ENCODE results near the gene DENND2A. TPM values are rescaled to one million over a fixed set of nuclear protein-coding genes. Genes with fewer than 3 reads are reported as not detected.

Gene DENND2A
- total RNA-seq, 1 experiment from 2014 or later, result 32.4 TPM

GRCh38 chr7:140611641-140612040, 29.0 kb downstream of the DENND2A start:
- Histone ChIP-seq H3K9me3 (no peaks in the 10 kb centered on the region), H3K36me3 (peaks cover 8% of the 10 kb centered on the region), H3K27me3 (no peaks in the 10 kb centered on the region), H3K4me3 (no peak overlapping the region)
- no peak for DNase-seq

GRCh38 chr7:140610204-140611165, 30.1 kb downstream of the DENND2A start:
- no peak for DNase-seq
- Histone ChIP-seq H3K9me3 (no peaks in the 10 kb centered on the region), H3K36me3 (peaks cover 8% of the 10 kb centered on the region), H3K4me3 (no peak overlapping the region), H3K27me3 (no peaks in the 10 kb centered on the region)

GRCh38 chr7:140609646-140610045, 31.0 kb downstream of the DENND2A start:
- peak; percentile 51 for DNase-seq
- Histone ChIP-seq H3K9me3 (no peaks in the 10 kb centered on the region), H3K36me3 (peaks cover 8% of the 10 kb centered on the region), H3K27me3 (no peaks in the 10 kb centered on the region), H3K4me3 (no peak overlapping the region)

- peak; percentile 97 for DNase-seq
- peaks cover 15% of the 10 kb centered on the region for H3K36me3 ChIP-seq
- no peak overlapping the region for H3K4me3 ChIP-seq
These were observed 33.1 kb downstream of the DENND2A start for GRCh38 chr7:140607441-140607989.

GRCh38 chr7:140605337-140605736, 35.3 kb downstream of the DENND2A start:
- H3K4me3 ChIP-seq, result no peak overlapping the region

More at GRCh38 chr7:140607441-140607989, 33.1 kb downstream of the DENND2A start:
- no peaks in the 10 kb centered on the region for H3K9me3 ChIP-seq
- H3K27me3 ChIP-seq, result no peaks in the 10 kb centered on the region

GRCh38 chr7:140604760-140605159, 35.9 kb downstream of the DENND2A start:
- Histone ChIP-seq H3K27me3 (no peaks in the 10 kb centered on the region), H3K36me3 (peaks cover 20% of the 10 kb centered on the region), H3K4me3 (no peak overlapping the region), H3K9me3 (no peaks in the 10 kb centered on the region)
- peak; percentile 28 for DNase-seq

More at GRCh38 chr7:140605337-140605736, 35.3 kb downstream of the DENND2A start:
- H3K36me3 ChIP-seq, result peaks cover 19% of the 10 kb centered on the region
- no peaks in the 10 kb centered on the region for H3K27me3 ChIP-seq
- H3K9me3 ChIP-seq, result no peaks in the 10 kb centered on the region
- peak; percentile 78 for DNase-seq

- no peak for DNase-seq
- Histone ChIP-seq H3K36me3 (peaks cover 19% of the 10 kb centered on the region), H3K4me3 (no peak overlapping the region), H3K27me3 (no peaks in the 10 kb centered on the region), H3K9me3 (no peaks in the 10 kb centered on the region)
These were observed 36.5 kb downstream of the DENND2A start for GRCh38 chr7:140604076-140604475.

GRCh38 chr7:140601566-140602174, 38.9 kb downstream of the DENND2A start:
- Histone ChIP-seq H3K27me3 (no peaks in the 10 kb centered on the region), H3K4me3 (no peak overlapping the region), H3K9me3 (no peaks in the 10 kb centered on the region), H3K36me3 (peaks cover 15% of the 10 kb centered on the region)
- DNase-seq, result no peak

GRCh38 chr7:140600341-140600740, 40.3 kb downstream of the DENND2A start:
- Histone ChIP-seq H3K27me3 (no peaks in the 10 kb centered on the region), H3K9me3 (no peaks in the 10 kb centered on the region), H3K36me3 (peaks cover 21% of the 10 kb centered on the region), H3K4me3 (no peak overlapping the region)
- DNase-seq, result no peak

GRCh38 chr7:140597428-140597949, 43.1 kb downstream of the DENND2A start:
- DNase-seq, result peak; percentile 53
- Histone ChIP-seq H3K27me3 (no peaks in the 10 kb centered on the region), H3K9me3 (no peaks in the 10 kb centered on the region), H3K4me3 (no peak overlapping the region), H3K36me3 (peaks cover 22% of the 10 kb centered on the region)

- Histone ChIP-seq H3K36me3 (peaks cover 19% of the 10 kb centered on the region), H3K9me3 (no peaks in the 10 kb centered on the region), H3K4me3 (0 out of 2 replicates have a peak overlapping the region, but pooled peaks have one; percentile 10), H3K27me3 (no peaks in the 10 kb centered on the region)
- DNase-seq, result peak; percentile 55
These were observed 43.8 kb downstream of the DENND2A start for GRCh38 chr7:140596519-140597427.

GRCh38 chr7:140595468-140596092, 45.0 kb downstream of the DENND2A start:
- peak; percentile 6 for DNase-seq
- H3K27me3 ChIP-seq, result no peaks in the 10 kb centered on the region
- H3K9me3 ChIP-seq, result no peaks in the 10 kb centered on the region
- no peak overlapping the region for H3K4me3 ChIP-seq
- H3K36me3 ChIP-seq, result peaks cover 22% of the 10 kb centered on the region

GRCh38 chr7:140594131-140594691, 46.4 kb downstream of the DENND2A start:
- H3K4me3 ChIP-seq, result no peak overlapping the region
- H3K36me3 ChIP-seq, result peaks cover 20% of the 10 kb centered on the region
- H3K27me3 ChIP-seq, result no peaks in the 10 kb centered on the region
- no peak for DNase-seq
- no peaks in the 10 kb centered on the region for H3K9me3 ChIP-seq

- no peaks in the 10 kb centered on the region for H3K9me3 ChIP-seq
- H3K27me3 ChIP-seq, result no peaks in the 10 kb centered on the region
- H3K36me3 ChIP-seq, result peaks cover 20% of the 10 kb centered on the region
- DNase-seq, result no peak
- no peak overlapping the region for H3K4me3 ChIP-seq
These were observed 47.0 kb downstream of the DENND2A start for GRCh38 chr7:140593672-140593982.

- peaks cover 20% of the 10 kb centered on the region for H3K36me3 ChIP-seq
- no peaks in the 10 kb centered on the region for H3K27me3 ChIP-seq
- no peaks in the 10 kb centered on the region for H3K9me3 ChIP-seq
- DNase-seq, result no peak
- H3K4me3 ChIP-seq, result no peak overlapping the region
These were observed 47.5 kb downstream of the DENND2A start for GRCh38 chr7:140592964-140593671.

All from MG63 (cell line).